Lower leg skin (tissue), 3 donors: Measurements from ENCODE around the gene ZNF106.

Source experiments
- POLR2A ChIP-seq, 2 donors: fragments of 450-650 bp; IDR thresholded peaks; one replicate each; pipeline ENCODE4 v1.6.1; 2016 to 2017; ENCODE audit warnings: antibody characterized with exemption in 2 of 2, mild to moderate bottlenecking in 1 of 2, moderate library complexity in 1 of 2
- TF ChIP-seq, protein P1 (sequence below), 3 donors: fragments of 450-650 bp; IDR thresholded peaks; one replicate each; pipeline ENCODE4 v1.5.1; 2016; ENCODE audit warnings: antibody characterized with exemption in 3 of 3, mild to moderate bottlenecking in 3 of 3, moderate library complexity in 2 of 3

GRCh38 chr15:42474827-42475226, 16.1 kb downstream of the ZNF106 start:
- TF ChIP-seq, protein P1, sequence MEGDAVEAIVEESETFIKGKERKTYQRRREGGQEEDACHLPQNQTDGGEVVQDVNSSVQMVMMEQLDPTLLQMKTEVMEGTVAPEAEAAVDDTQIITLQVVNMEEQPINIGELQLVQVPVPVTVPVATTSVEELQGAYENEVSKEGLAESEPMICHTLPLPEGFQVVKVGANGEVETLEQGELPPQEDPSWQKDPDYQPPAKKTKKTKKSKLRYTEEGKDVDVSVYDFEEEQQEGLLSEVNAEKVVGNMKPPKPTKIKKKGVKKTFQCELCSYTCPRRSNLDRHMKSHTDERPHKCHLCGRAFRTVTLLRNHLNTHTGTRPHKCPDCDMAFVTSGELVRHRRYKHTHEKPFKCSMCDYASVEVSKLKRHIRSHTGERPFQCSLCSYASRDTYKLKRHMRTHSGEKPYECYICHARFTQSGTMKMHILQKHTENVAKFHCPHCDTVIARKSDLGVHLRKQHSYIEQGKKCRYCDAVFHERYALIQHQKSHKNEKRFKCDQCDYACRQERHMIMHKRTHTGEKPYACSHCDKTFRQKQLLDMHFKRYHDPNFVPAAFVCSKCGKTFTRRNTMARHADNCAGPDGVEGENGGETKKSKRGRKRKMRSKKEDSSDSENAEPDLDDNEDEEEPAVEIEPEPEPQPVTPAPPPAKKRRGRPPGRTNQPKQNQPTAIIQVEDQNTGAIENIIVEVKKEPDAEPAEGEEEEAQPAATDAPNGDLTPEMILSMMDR (IDR thresholded peaks at IDR 0.05), result no peak
- no peak for TF ChIP-seq POLR2A (IDR thresholded peaks at IDR 0.05)
